Measurements from ENCODE around the gene XAGE5.
"Not testable (repeated sequence)": the region's sequence is repeated elsewhere in the genome, so short reads cannot be mapped to it uniquely, and the experiment has no call there.

XAGE5 gene, protein sequence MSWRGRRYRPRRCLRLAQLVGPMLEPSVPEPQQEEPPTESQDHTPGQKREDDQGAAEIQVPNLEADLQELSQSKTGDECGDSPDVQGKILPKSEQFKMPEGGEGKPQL

DNA sequence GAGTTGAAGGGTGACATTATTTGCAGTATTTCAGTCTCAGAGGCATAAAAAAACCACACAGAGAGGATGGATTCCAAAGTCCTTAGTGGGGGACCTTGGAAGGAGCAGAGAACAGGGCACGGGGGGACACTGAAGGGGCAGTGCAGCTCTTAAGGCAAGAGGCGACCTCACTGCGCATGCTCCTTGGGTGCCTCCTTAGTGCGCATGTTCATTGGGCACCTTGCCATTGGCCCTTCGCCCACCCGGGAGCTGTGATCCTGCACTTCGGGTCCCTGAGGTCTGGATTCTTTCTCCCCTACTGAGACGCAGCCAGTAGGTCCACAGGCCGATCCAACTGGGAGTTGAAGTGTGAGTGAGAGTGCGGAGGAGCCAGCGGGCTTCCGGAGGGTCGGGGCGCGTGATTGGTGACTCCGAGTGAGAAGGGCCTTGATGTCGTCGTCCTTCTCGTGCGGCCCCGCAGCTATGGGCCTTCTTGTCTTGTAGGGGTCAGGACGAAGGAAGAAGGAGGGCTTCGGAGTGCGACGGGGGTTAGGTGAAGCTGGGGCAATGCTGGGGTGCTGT is at the start of gene XAGE5:
XAGE5 (plus strand) TSS at position 223 of the 561 bp plus-strand sequence. CDS start 1,280 bp downstream, outside the sequence.
- H3K4me3 ChIP-seq (ENCODE audit: low read depth in 1 of 5, low read length in 5 of 5), result no peak within 1 kb of the TSS
- peaks cover 0 to 17% (median 7%) of the 10 kb centered on the region in 5 donors for H3K27me3 ChIP-seq (ENCODE audit: control insufficient read depth in 5 of 5, insufficient read depth in 4 of 5, low read length in 5 of 5)
- peaks cover 0 to 3% (median 0%) of the 10 kb centered on the region in 5 donors for H3K9me3 ChIP-seq (ENCODE audit: control insufficient read depth in 5 of 5, low read length in 5 of 5)
- H3K27ac ChIP-seq (ENCODE audit: low read depth, low read length), result no peak within 1 kb of the TSS
- H3K9ac ChIP-seq (ENCODE audit: low read length in 5 of 5), result no peak within 1 kb of the TSS
- H3K4me1 ChIP-seq (ENCODE audit: control insufficient read depth in 5 of 5, insufficient read depth in 5 of 5, low read length in 5 of 5), result no peaks in the 10 kb centered on the region
- no peaks in the 10 kb centered on the region for H3K36me3 ChIP-seq (ENCODE audit: control insufficient read depth in 5 of 5, insufficient read depth in 5 of 5, low read length in 5 of 5)

DNA sequence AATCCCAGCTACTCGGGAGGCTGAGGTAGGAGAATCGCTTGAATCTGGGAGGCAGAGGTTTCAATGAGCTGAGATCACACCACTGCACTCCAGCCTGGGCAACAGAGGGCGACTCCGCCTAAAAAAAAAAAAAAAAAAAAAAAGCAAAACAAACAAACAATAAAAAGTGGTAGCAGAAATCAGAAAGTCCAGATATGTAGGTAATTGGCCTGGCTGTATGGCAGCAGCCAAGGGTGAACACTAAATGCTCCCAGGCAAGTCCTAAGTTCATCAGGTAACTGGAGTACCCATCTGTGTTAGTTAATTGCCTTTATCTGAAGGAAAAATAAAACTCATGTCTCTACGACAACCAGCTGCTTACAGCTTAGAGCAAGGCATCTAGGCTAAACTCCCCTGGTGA is 45.1 kb upstream of the XAGE5 start:
- not testable (repeated sequence) for H3K9ac ChIP-seq (ENCODE audit: low read length in 5 of 5); H3K4me1 ChIP-seq (ENCODE audit: control insufficient read depth in 5 of 5, insufficient read depth in 5 of 5, low read length in 5 of 5); H3K27ac ChIP-seq (ENCODE audit: low read depth, low read length); H3K36me3 ChIP-seq (ENCODE audit: control insufficient read depth in 5 of 5, insufficient read depth in 5 of 5, low read length in 5 of 5); H3K27me3 ChIP-seq (ENCODE audit: control insufficient read depth in 5 of 5, insufficient read depth in 4 of 5, low read length in 5 of 5); H3K4me3 ChIP-seq (ENCODE audit: low read depth in 1 of 5, low read length in 5 of 5); H3K9me3 ChIP-seq (ENCODE audit: control insufficient read depth in 5 of 5, low read length in 5 of 5)

DNA sequence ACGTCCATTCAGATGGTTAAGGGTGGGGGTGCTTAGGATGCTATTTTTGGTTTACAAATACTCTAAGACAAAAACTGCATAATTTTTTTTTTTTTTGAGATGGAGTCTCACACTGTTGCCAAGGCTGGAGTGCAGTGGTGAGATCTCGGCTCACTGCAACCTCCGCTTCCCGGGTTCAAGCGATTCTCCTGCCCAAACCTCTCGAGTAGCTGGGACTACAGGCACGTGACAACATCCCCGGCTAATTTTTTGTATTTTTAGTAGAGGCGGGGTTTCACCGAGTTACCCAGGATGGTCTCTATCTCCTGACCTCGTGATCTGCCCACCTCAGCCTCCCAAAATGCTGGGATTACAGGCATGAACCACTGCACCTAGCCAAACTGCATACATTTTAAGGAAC is 37.6 kb upstream of the XAGE5 start:
- H3K27ac ChIP-seq (ENCODE audit: low read depth, low read length); H3K4me3 ChIP-seq (ENCODE audit: low read depth in 1 of 5, low read length in 5 of 5); H3K4me1 ChIP-seq (ENCODE audit: control insufficient read depth in 5 of 5, insufficient read depth in 5 of 5, low read length in 5 of 5); H3K36me3 ChIP-seq (ENCODE audit: control insufficient read depth in 5 of 5, insufficient read depth in 5 of 5, low read length in 5 of 5); H3K27me3 ChIP-seq (ENCODE audit: control insufficient read depth in 5 of 5, insufficient read depth in 4 of 5, low read length in 5 of 5); H3K9me3 ChIP-seq (ENCODE audit: control insufficient read depth in 5 of 5, low read length in 5 of 5); H3K9ac ChIP-seq (ENCODE audit: low read length in 5 of 5): not testable (repeated sequence)

DNA sequence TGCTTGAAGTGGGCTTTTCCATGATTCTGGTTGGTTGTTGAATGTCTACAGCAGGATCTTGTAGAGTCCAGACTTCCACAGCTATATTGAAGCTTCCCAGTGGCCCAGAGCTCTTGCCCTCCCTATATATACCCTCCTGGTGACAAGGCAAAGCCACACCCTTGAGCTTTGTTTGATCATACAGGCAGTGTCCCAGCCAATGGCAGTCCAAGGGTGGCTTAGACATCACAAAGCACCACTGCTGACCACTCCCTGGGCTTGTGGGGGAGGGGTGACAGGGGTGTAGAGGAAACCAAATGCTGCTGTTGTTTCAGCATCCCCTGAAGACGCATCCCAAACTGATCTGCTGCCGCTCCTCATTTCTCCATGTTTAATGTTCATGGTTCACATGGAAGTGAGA is 13.8 kb upstream of the XAGE5 start, which contains the start of gene SPANXN5:
SPANXN5 (minus strand) TSS at position 101 of the 400 bp plus-strand sequence; CDS start at position 22, 79 bp downstream.
- not testable (repeated sequence) for H3K4me3 ChIP-seq (ENCODE audit: low read depth in 1 of 5, low read length in 5 of 5); H3K27ac ChIP-seq (ENCODE audit: low read depth, low read length)

DNA sequence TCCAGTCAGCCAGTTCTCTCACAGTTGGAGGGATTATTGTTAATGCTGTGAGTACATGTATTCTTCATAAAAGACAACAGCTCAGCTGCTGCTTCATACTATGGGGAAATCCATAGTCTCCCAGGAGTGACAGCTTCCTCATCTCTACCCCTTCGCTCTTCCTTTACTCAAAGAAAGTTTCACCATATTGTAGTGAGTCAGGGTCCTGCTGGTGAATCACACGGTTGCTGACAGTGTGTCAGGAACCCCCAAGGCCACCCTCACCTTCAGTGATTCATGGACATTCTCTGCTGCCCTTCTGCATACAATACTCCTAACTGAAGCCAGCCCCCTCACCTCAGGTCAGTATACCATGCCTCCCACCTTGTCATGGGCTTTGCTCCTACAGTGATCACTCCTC is 6.2 kb upstream of the XAGE5 start:
- not testable (repeated sequence) for H3K9me3 ChIP-seq (ENCODE audit: control insufficient read depth in 5 of 5, low read length in 5 of 5); H3K36me3 ChIP-seq (ENCODE audit: control insufficient read depth in 5 of 5, insufficient read depth in 5 of 5, low read length in 5 of 5); H3K4me3 ChIP-seq (ENCODE audit: low read depth in 1 of 5, low read length in 5 of 5); H3K27ac ChIP-seq (ENCODE audit: low read depth, low read length); H3K4me1 ChIP-seq (ENCODE audit: control insufficient read depth in 5 of 5, insufficient read depth in 5 of 5, low read length in 5 of 5); H3K9ac ChIP-seq (ENCODE audit: low read length in 5 of 5)
- peaks cover 0 to 12% (median 4%) of the 10 kb centered on the region in 5 donors for H3K27me3 ChIP-seq (ENCODE audit: control insufficient read depth in 5 of 5, insufficient read depth in 4 of 5, low read length in 5 of 5)

More for the DNA sequence above, 13.8 kb upstream of the XAGE5 start, which contains the start of gene SPANXN5:
- H3K27me3 ChIP-seq (ENCODE audit: control insufficient read depth in 5 of 5, insufficient read depth in 4 of 5, low read length in 5 of 5); H3K9ac ChIP-seq (ENCODE audit: low read length in 5 of 5); H3K4me1 ChIP-seq (ENCODE audit: control insufficient read depth in 5 of 5, insufficient read depth in 5 of 5, low read length in 5 of 5); H3K9me3 ChIP-seq (ENCODE audit: control insufficient read depth in 5 of 5, low read length in 5 of 5); H3K36me3 ChIP-seq (ENCODE audit: control insufficient read depth in 5 of 5, insufficient read depth in 5 of 5, low read length in 5 of 5): not testable (repeated sequence)

DNA sequence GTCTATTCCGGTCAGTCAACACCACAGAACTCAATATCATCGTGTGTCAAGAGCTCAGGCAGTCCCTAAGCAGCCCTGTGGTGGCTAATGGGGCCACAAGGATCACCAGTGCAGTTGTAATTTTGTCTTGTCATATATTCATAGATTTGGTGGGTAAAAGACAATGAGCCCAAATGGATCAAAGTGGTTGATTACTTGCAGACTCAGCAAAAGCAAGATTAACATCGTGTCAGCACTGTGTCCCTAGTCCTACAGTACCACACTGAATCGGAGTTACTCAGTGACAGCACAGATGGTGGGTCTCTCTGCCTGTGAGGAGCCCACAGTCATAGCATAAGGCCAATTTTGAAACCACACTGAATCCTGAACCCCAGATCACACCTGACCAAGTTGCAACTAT is 8.7 kb downstream of the XAGE5 start:
- Histone ChIP-seq H3K4me3 (ENCODE audit: low read depth in 1 of 5, low read length in 5 of 5) (no peak overlapping the region), H3K4me1 (ENCODE audit: control insufficient read depth in 5 of 5, insufficient read depth in 5 of 5, low read length in 5 of 5) (no peaks in the 10 kb centered on the region), H3K27me3 (ENCODE audit: control insufficient read depth in 5 of 5, insufficient read depth in 4 of 5, low read length in 5 of 5) (peaks cover 0 to 13% (median 9%) of the 10 kb centered on the region in 5 donors), H3K36me3 (ENCODE audit: control insufficient read depth in 5 of 5, insufficient read depth in 5 of 5, low read length in 5 of 5) (no peaks in the 10 kb centered on the region), H3K9me3 (ENCODE audit: control insufficient read depth in 5 of 5, low read length in 5 of 5) (no peaks in the 10 kb centered on the region), H3K9ac (ENCODE audit: low read length in 5 of 5) (no peak overlapping the region), H3K27ac (ENCODE audit: low read depth, low read length) (no peak overlapping the region)

DNA sequence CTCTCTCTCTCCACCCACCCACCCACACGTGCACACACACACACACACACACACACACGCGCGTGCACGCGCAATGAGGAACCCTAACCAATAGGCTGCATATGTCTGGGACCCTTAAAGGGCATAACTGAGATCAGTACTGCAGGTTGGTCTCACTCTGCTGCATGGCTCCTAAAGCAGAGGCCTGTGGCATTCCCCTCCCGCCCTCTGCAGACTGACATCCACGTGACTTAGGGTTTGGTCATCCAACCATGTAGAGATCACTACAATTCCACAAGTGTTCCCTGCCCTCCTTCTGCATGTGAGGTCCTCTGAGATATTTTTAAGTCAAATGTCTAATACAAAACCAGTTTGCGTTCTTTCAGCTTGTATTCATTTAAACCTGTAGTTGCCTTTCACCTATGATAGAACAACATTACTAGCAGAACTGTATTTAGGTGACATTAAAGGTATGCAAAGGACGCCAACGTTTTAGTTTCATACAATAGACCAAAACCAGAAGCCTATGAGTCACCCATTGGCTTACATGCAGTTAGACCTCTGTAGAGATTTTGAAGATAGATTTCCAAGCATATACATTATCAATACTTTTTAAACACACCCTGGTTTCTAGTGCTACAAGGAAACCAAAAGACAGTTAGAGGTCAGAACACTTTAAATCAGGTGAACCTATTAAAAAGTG is 10.1 kb downstream of the XAGE5 start:
- Histone ChIP-seq H3K27ac (ENCODE audit: low read depth, low read length) (no peak overlapping the region), H3K4me1 (ENCODE audit: control insufficient read depth in 5 of 5, insufficient read depth in 5 of 5, low read length in 5 of 5) (no peaks in the 10 kb centered on the region), H3K27me3 (ENCODE audit: control insufficient read depth in 5 of 5, insufficient read depth in 4 of 5, low read length in 5 of 5) (peaks cover 0 to 11% (median 8%) of the 10 kb centered on the region in 5 donors), H3K4me3 (ENCODE audit: low read depth in 1 of 5, low read length in 5 of 5) (no peak overlapping the region), H3K36me3 (ENCODE audit: control insufficient read depth in 5 of 5, insufficient read depth in 5 of 5, low read length in 5 of 5) (no peaks in the 10 kb centered on the region), H3K9me3 (ENCODE audit: control insufficient read depth in 5 of 5, low read length in 5 of 5) (no peaks in the 10 kb centered on the region), H3K9ac (ENCODE audit: low read length in 5 of 5) (no peak overlapping the region)

DNA sequence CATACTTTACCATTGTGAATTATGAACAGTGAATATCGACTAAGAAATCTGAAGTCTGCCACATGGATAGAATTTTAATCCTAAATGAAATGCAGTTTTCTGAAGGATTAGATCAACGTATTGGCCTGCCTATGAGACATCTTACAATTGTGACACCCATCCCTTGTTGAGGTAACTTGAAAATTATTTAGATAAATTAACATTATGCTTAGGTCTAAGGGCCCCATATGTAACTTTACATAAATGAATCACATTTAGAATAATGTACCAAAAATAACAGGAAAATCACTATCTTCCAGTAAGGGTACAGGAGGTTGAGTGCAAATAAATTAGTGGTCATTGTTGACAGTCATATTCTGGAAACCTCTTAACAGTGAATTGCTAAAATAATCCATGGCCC is 13.5 kb downstream of the XAGE5 start:
- peaks cover 0 to 6% (median 3%) of the 10 kb centered on the region in 5 donors for H3K27me3 ChIP-seq (ENCODE audit: control insufficient read depth in 5 of 5, insufficient read depth in 4 of 5, low read length in 5 of 5)
- H3K36me3 ChIP-seq (ENCODE audit: control insufficient read depth in 5 of 5, insufficient read depth in 5 of 5, low read length in 5 of 5), result no peaks in the 10 kb centered on the region
- no peaks in the 10 kb centered on the region for H3K9me3 ChIP-seq (ENCODE audit: control insufficient read depth in 5 of 5, low read length in 5 of 5)
- H3K27ac ChIP-seq (ENCODE audit: low read depth, low read length), result no peak overlapping the region
- no peaks in the 10 kb centered on the region for H3K4me1 ChIP-seq (ENCODE audit: control insufficient read depth in 5 of 5, insufficient read depth in 5 of 5, low read length in 5 of 5)
- no peak overlapping the region for H3K9ac ChIP-seq (ENCODE audit: low read length in 5 of 5)
- H3K4me3 ChIP-seq (ENCODE audit: low read depth in 1 of 5, low read length in 5 of 5), result no peak overlapping the region

DNA sequence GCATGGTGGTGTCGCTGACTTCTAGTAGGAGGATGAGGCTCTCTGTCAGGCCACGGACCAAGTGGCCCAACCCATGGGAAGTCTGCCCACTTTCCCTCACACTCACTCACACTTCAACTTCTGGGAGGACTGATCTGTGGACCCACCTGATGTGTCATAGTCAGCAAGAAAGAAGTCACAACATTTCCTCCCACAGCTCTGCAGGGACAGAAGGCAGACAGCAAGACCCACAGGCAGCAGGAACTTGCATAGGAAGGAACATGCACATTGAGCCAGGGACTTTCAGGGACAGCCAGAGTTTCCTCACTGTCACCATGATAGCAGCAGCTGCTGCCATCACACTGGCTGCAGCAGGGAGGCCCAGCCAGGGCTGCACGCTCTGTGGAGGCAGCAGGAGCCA is 19.5 kb downstream of the XAGE5 start:
- Histone ChIP-seq H3K36me3 (ENCODE audit: control insufficient read depth in 5 of 5, insufficient read depth in 5 of 5, low read length in 5 of 5) (no peaks in the 10 kb centered on the region), H3K27me3 (ENCODE audit: control insufficient read depth in 5 of 5, insufficient read depth in 4 of 5, low read length in 5 of 5) (peaks cover 0 to 19% (median 14%) of the 10 kb centered on the region in 5 donors), H3K27ac (ENCODE audit: low read depth, low read length) (no peak overlapping the region), H3K9me3 (ENCODE audit: control insufficient read depth in 5 of 5, low read length in 5 of 5) (no peaks in the 10 kb centered on the region), H3K4me1 (ENCODE audit: control insufficient read depth in 5 of 5, insufficient read depth in 5 of 5, low read length in 5 of 5) (no peaks in the 10 kb centered on the region), H3K9ac (ENCODE audit: low read length in 5 of 5) (no peak overlapping the region), H3K4me3 (ENCODE audit: low read depth in 1 of 5, low read length in 5 of 5) (no peak overlapping the region)

DNA sequence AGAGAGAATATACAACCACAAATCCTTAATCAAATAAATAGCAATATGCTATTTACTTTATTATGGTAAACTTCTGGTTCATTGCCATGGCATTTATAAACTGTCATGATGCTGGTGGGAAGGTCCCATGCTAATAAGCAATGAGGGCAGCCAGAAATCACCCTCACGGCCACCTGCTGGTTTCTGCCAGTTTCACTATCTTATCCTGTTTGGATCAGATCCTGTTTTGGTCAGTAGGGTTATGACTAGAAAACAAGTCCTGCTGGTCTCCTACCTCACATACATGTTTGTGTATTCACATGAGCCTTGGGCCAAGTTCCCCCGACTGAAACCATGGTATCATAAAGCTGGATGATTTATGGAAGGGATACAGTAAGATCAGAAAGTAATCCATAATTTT is 28.1 kb downstream of the XAGE5 start:
- H3K36me3 ChIP-seq (ENCODE audit: control insufficient read depth in 5 of 5, insufficient read depth in 5 of 5, low read length in 5 of 5), result no peaks in the 10 kb centered on the region
- no peak overlapping the region for H3K9ac ChIP-seq (ENCODE audit: low read length in 5 of 5)
- H3K9me3 ChIP-seq (ENCODE audit: control insufficient read depth in 5 of 5, low read length in 5 of 5), result no peaks in the 10 kb centered on the region
- H3K27ac ChIP-seq (ENCODE audit: low read depth, low read length), result no peak overlapping the region
- H3K4me1 ChIP-seq (ENCODE audit: control insufficient read depth in 5 of 5, insufficient read depth in 5 of 5, low read length in 5 of 5), result no peaks in the 10 kb centered on the region
- no peak overlapping the region for H3K4me3 ChIP-seq (ENCODE audit: low read depth in 1 of 5, low read length in 5 of 5)
- peaks cover 0 to 9% (median 0%) of the 10 kb centered on the region in 5 donors for H3K27me3 ChIP-seq (ENCODE audit: control insufficient read depth in 5 of 5, insufficient read depth in 4 of 5, low read length in 5 of 5)
